ENCODE results near the gene NALCN. TPM values are rescaled to one million over a fixed set of nuclear protein-coding genes. Genes with fewer than 3 reads are reported as not detected.
A peak's percentile ranks its signal among the peaks of the same experiment; 100 is the strongest.

Gene NALCN
- polyA plus RNA-seq, 3 donors: not detected

- DNase-seq: no peak
- no peak overlapping the region for H2AFZ ChIP-seq (ENCODE audit: insufficient read depth, low read depth, low read length, poor library complexity, severe bottlenecking)
- no peaks in the 10 kb centered on the region for H3K27me3 ChIP-seq (ENCODE audit: control insufficient read depth in 2 of 2, insufficient read depth in 2 of 2, low read length in 2 of 2)
- no peak overlapping the region for H3K27ac ChIP-seq (ENCODE audit: low read depth in 1 of 2, low read length in 2 of 2)
- Mint-ChIP-seq H3K9me3 (peaks cover 0 to 11% (median 3%) of the 10 kb centered on the region in 7 donors), H3K36me3 (no peaks in the 10 kb centered on the region), H3K27me3 (ENCODE audit: low read depth in 3 of 3) (peaks cover 0 to 2% (median 0%) of the 10 kb centered on the region in 3 donors), H3K4me1 (no peaks in the 10 kb centered on the region), H3K4me3 (no peak overlapping the region), H3K27ac (no peak overlapping the region)
- H3K36me3 ChIP-seq (replicated peaks in 1 of 2; ENCODE audit: control insufficient read depth in 1 of 2, insufficient read depth in 2 of 2, low read length in 2 of 2): no peaks in the 10 kb centered on the region
- peaks cover 4 to 5% of the 10 kb centered on the region in 2 donors for H3K9me3 ChIP-seq (replicated peaks in 1 of 2; ENCODE audit: control insufficient read depth in 1 of 2, insufficient read depth in 1 of 2, low read length in 2 of 2)
- intact Hi-C loops (cut with micrococcal nuclease): no loop called here
- WGBS (ENCODE audit: insufficient coverage): 90% methylated on average over 2 of the region's 8 CpGs
- no peaks in the 10 kb centered on the region for H3K4me1 ChIP-seq (ENCODE audit: control insufficient read depth in 1 of 2, insufficient read depth in 2 of 2, low read length in 2 of 2)
- H3K4me3 ChIP-seq (replicated peaks in 1 of 3; ENCODE audit: low read depth in 2 of 3, low read length in 3 of 3): no peak overlapping the region
- no peak overlapping the region for H3K9ac ChIP-seq (ENCODE audit: insufficient read depth, low read length, poor library complexity, severe bottlenecking)
- no peaks in the 10 kb centered on the region for H4K20me1 ChIP-seq (ENCODE audit: insufficient read depth, low read length)
- no peaks in the 10 kb centered on the region for H3K79me2 ChIP-seq (ENCODE audit: insufficient read depth, low read length)
- TF ChIP-seq, protein P1, sequence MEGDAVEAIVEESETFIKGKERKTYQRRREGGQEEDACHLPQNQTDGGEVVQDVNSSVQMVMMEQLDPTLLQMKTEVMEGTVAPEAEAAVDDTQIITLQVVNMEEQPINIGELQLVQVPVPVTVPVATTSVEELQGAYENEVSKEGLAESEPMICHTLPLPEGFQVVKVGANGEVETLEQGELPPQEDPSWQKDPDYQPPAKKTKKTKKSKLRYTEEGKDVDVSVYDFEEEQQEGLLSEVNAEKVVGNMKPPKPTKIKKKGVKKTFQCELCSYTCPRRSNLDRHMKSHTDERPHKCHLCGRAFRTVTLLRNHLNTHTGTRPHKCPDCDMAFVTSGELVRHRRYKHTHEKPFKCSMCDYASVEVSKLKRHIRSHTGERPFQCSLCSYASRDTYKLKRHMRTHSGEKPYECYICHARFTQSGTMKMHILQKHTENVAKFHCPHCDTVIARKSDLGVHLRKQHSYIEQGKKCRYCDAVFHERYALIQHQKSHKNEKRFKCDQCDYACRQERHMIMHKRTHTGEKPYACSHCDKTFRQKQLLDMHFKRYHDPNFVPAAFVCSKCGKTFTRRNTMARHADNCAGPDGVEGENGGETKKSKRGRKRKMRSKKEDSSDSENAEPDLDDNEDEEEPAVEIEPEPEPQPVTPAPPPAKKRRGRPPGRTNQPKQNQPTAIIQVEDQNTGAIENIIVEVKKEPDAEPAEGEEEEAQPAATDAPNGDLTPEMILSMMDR (IDR thresholded peaks at IDR 0.05): no peak
- no peak overlapping the region for H3K4me2 ChIP-seq (replicated peaks; ENCODE audit: extremely low read depth, low read length, poor library complexity, severe bottlenecking)
These were observed 115.3 kb downstream of the NALCN start for GRCh38 chr13:101301053-101301452.

DNA sequence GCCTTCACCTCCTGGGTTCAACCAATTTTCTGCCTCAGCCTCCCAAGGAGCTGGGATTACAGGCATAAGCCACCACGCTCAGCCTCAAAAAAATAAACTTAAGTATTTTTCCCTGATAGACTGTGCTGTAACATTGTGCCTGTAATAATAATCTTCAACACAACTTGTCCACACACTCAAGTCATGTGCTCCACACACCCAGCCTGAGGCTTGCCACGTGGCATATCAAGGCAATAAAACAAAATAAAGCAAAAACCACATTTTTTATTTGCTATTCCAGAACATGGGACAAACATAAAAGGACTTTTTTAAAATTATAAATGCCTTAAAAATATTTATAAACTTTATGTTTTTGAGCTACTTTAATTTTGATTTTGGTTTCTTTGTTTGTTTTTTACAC, 115.8 kb downstream of the NALCN start:
- Histone ChIP-seq H3K79me2 (ENCODE audit: insufficient read depth, low read length) (no peaks in the 10 kb centered on the region), H4K20me1 (ENCODE audit: insufficient read depth, low read length) (no peaks in the 10 kb centered on the region), H3K4me1 (ENCODE audit: control insufficient read depth in 1 of 2, insufficient read depth in 2 of 2, low read length in 2 of 2) (no peaks in the 10 kb centered on the region), H2AFZ (ENCODE audit: insufficient read depth, low read depth, low read length, poor library complexity, severe bottlenecking) (no peak overlapping the region), H3K27ac (ENCODE audit: low read depth in 1 of 2, low read length in 2 of 2) (no peak overlapping the region), H3K27me3 (ENCODE audit: control insufficient read depth in 2 of 2, insufficient read depth in 2 of 2, low read length in 2 of 2) (no peaks in the 10 kb centered on the region), H3K36me3 (replicated peaks in 1 of 2; ENCODE audit: control insufficient read depth in 1 of 2, insufficient read depth in 2 of 2, low read length in 2 of 2) (no peaks in the 10 kb centered on the region), H3K4me2 (replicated peaks; ENCODE audit: extremely low read depth, low read length, poor library complexity, severe bottlenecking) (no peak overlapping the region), H3K4me3 (replicated peaks in 1 of 3; ENCODE audit: low read depth in 2 of 3, low read length in 3 of 3) (no peak overlapping the region), H3K9ac (ENCODE audit: insufficient read depth, low read length, poor library complexity, severe bottlenecking) (no peak overlapping the region), H3K9me3 (replicated peaks in 1 of 2; ENCODE audit: control insufficient read depth in 1 of 2, insufficient read depth in 1 of 2, low read length in 2 of 2) (peaks cover 0 to under 1% of the 10 kb centered on the region in 2 donors)
- peaks cover 0 to 10% (median 3%) of the 10 kb centered on the region in 7 donors for H3K9me3 Mint-ChIP-seq
- TF ChIP-seq, protein P1 (IDR thresholded peaks at IDR 0.05): no peak
- no peaks in the 10 kb centered on the region for H3K4me1 Mint-ChIP-seq
- no peak for DNase-seq
- H3K36me3 Mint-ChIP-seq: no peaks in the 10 kb centered on the region
- 100% methylated on average over 1 of the region's 2 CpGs for whole genome bisulfite sequencing (ENCODE audit: insufficient coverage)
- H3K4me3 Mint-ChIP-seq: no peak overlapping the region
- peaks cover 0 to 2% (median 0%) of the 10 kb centered on the region in 3 donors for H3K27me3 Mint-ChIP-seq (ENCODE audit: low read depth in 3 of 3)
- peak overlapping the region in 1 of 7 donors; percentile 64 for H3K27ac Mint-ChIP-seq
- intact Hi-C loops (cut with micrococcal nuclease): no loop called here

Measured in CD14-positive monocyte (primary cell).